A172 (cell line): Measurements from ENCODE around the gene JMJD8. TPM values are rescaled to one million over a fixed set of nuclear protein-coding genes. Genes with fewer than 3 reads are reported as not detected.

ENCODE experiments used
- DNase-seq: peaks from one replicate; pipeline ENCODE4 v3.0.0-alpha.2; 2015; ENCODE audit warnings: low spot score
- total RNA-seq: library from RNA; depleted of rRNA; stranded (reverse); fragments of >200 nt; shearing (Covaris generic); gene quantifications from 2 replicates; pipeline ENCODE4 v1.2.3, GENCODE V29; 2014

The JMJD8 gene
- total RNA-seq, 1 experiment from 2014 or later, result 1.6 TPM

GRCh38 chr16:677316-678190, 6.6 kb downstream of the JMJD8 start:
- no peak for DNase-seq

- DNase-seq, result no peak
These were observed 7.2 kb downstream of the JMJD8 start for GRCh38 chr16:676913-677312.

GRCh38 chr16:676565-676902, 7.6 kb downstream of the JMJD8 start:
- DNase-seq, result no peak

- DNase-seq, result no peak
These were observed 8.1 kb downstream of the JMJD8 start for GRCh38 chr16:675884-676564.

- DNase-seq, result no peak
These were observed 8.9 kb downstream of the JMJD8 start, which contains the start of gene RHBDL1 for GRCh38 chr16:674968-675883. Gene RHBDL1 (plus strand): TSS chr16:675671. CDS start chr16:675791, 120 bp downstream.

GRCh38 chr16:674214-674881, 9.8 kb downstream of the JMJD8 start:
- DNase-seq, result no peak

GRCh38 chr16:673399-673991, 10.6 kb downstream of the JMJD8 start:
- DNase-seq, result no peak

- no peak for DNase-seq
These were observed 11.3 kb downstream of the JMJD8 start for GRCh38 chr16:672851-673250.

- no peak for DNase-seq
These were observed 11.8 kb downstream of the JMJD8 start for GRCh38 chr16:672371-672770.

- no peak for DNase-seq
These were observed 12.6 kb downstream of the JMJD8 start for GRCh38 chr16:671353-672131.

- DNase-seq, result no peak
These were observed 13.4 kb downstream of the JMJD8 start for GRCh38 chr16:670485-671352.

GRCh38 chr16:669666-670065, 14.5 kb downstream of the JMJD8 start:
- DNase-seq, result no peak

GRCh38 chr16:668519-669171, 15.5 kb downstream of the JMJD8 start:
- DNase-seq, result no peak

- peak; percentile 75 for DNase-seq
These were observed 16.2 kb downstream of the JMJD8 start, which contains the start of gene RHOT2 for GRCh38 chr16:667780-668518. Gene RHOT2 (plus strand): TSS chr16:668132. CDS start chr16:668200, 68 bp downstream.

GRCh38 chr16:667113-667779, 16.9 kb downstream of the JMJD8 start:
- no peak for DNase-seq

- no peak for DNase-seq
These were observed 17.6 kb downstream of the JMJD8 start for GRCh38 chr16:666572-666971.

- DNase-seq, result no peak
These were observed 21.5 kb downstream of the JMJD8 start for GRCh38 chr16:662597-662996.
